ENCODE data around the gene NOXA1.

NOXA1 gene

GRCh38 chr9:137387891-137388560 is 35.2 kb upstream of the NOXA1 start:
- DNase-seq (ENCODE audit: insufficient read length, low spot score) (no peak), FAIRE-seq (no peak)

GRCh38 chr9:137388589-137389427 is 34.4 kb upstream of the NOXA1 start:
- no peak for DNase-seq (ENCODE audit: insufficient read length, low spot score)
- FAIRE-seq: no peak

- DNase-seq (ENCODE audit: insufficient read length, low spot score) (no peak), FAIRE-seq (no peak)
Observed at GRCh38 chr9:137389428-137389746, 33.8 kb upstream of the NOXA1 start.

GRCh38 chr9:137390553-137391410 is 32.4 kb upstream of the NOXA1 start:
- DNase-seq (ENCODE audit: insufficient read length, low spot score) (no peak), FAIRE-seq (no peak)

- DNase-seq (ENCODE audit: insufficient read length, low spot score) (no peak), FAIRE-seq (no peak)
Observed at GRCh38 chr9:137391411-137391754, 31.8 kb upstream of the NOXA1 start.

- no peak for DNase-seq (ENCODE audit: insufficient read length, low spot score)
- no peak for FAIRE-seq
Observed at GRCh38 chr9:137392232-137393007, 30.8 kb upstream of the NOXA1 start.

GRCh38 chr9:137393176-137394150 is 29.7 kb upstream of the NOXA1 start:
- DNase-seq (ENCODE audit: insufficient read length, low spot score) (no peak), FAIRE-seq (no peak)

GRCh38 chr9:137394866-137395665 is 28.1 kb upstream of the NOXA1 start:
- FAIRE-seq: no peak

GRCh38 chr9:137395666-137396010 is 27.6 kb upstream of the NOXA1 start:
- no peak for FAIRE-seq
- no peak for DNase-seq (ENCODE audit: insufficient read length, low spot score)

More at GRCh38 chr9:137394866-137395665, 28.1 kb upstream of the NOXA1 start:
- no peak for DNase-seq (ENCODE audit: insufficient read length, low spot score)

GRCh38 chr9:137396227-137396626 is 27.0 kb upstream of the NOXA1 start:
- DNase-seq (ENCODE audit: insufficient read length, low spot score) (no peak), FAIRE-seq (no peak)

GRCh38 chr9:137396634-137397367 is 26.4 kb upstream of the NOXA1 start:
- FAIRE-seq: no peak
- no peak for DNase-seq (ENCODE audit: insufficient read length, low spot score)

- DNase-seq (ENCODE audit: insufficient read length, low spot score) (no peak), FAIRE-seq (no peak)
Observed at GRCh38 chr9:137397675-137398423, 25.3 kb upstream of the NOXA1 start.

- no peak for DNase-seq (ENCODE audit: insufficient read length, low spot score)
- no peak for FAIRE-seq
Observed at GRCh38 chr9:137398561-137399468, 24.4 kb upstream of the NOXA1 start.

- FAIRE-seq (no peak), DNase-seq (ENCODE audit: insufficient read length, low spot score) (no peak)
Observed at GRCh38 chr9:137402746-137403145, 20.4 kb upstream of the NOXA1 start.

GRCh38 chr9:137403269-137403668 is 19.9 kb upstream of the NOXA1 start:
- FAIRE-seq (no peak), DNase-seq (ENCODE audit: insufficient read length, low spot score) (no peak)

GRCh38 chr9:137404961-137405567 is 18.1 kb upstream of the NOXA1 start:
- FAIRE-seq: no peak

More at GRCh38 chr9:137404961-137405567, 18.1 kb upstream of the NOXA1 start:
- DNase-seq (ENCODE audit: insufficient read length, low spot score): no peak

Data from HTR-8/SVneo (cell line).